ENCODE results near the gene MTX1. TPM values are rescaled to one million over a fixed set of nuclear protein-coding genes. Genes with fewer than 3 reads are reported as not detected.
"Not testable (repeated sequence)": the region's sequence is repeated elsewhere in the genome, so short reads cannot be mapped to it uniquely, and the experiment has no call there.

Gene MTX1
- total RNA-seq, 2 donors from 2014 or later, result 47.3 to 63.2 TPM

DNA sequence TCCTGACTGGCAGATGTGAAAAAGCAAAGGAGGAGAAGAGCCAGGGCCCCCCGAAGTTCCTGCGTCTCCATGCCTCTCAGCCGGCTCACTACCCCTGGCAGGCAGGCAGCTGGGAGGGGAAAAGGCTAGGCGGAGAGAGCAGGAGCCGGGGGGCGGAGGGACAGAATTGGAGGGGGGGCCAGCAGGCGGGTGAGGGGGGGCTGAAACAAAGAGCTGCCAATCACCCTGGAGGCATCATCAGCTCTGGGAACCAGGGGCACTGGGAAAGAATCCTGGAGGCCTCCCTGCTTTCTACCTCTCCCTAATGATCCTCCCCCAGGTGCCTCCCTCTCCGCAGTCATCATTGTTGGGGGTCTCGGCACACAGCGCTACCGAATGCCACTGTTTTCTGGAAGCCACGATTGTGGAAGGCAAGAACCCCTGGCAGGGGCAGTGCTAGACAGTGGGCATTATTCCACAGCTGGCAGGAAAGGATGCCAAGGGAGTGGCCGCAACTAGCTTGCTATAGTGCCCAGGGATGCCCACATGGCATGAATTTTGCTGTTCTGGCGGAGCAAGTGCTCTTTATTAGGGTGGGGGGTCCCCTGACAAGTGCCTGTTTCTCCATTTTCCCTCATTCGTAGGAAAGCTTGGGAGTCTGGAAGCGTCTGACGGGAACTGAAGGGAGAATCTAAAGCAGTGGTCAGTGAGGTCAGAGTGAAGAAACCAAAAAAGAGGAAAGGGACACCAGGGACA, 522 bp upstream of the MTX1 start, which contains the start of gene THBS3:
Gene THBS3 (minus strand): TSS at position 92 of the 735 bp plus-strand sequence. CDS start 21 bp downstream, at position 71.
- Histone ChIP-seq H3K4me3 (ENCODE audit: low read length) (peak within 1 kb of the TSS; percentile 93), H3K27ac (ENCODE audit: low read depth, low read length) (peak within 1 kb of the TSS; percentile 99), H3K36me3 (ENCODE audit: control insufficient read depth, insufficient read depth, low read length) (peaks cover 9% of the 10 kb centered on the region), H3K9ac (ENCODE audit: extremely low read depth, low read length, poor library complexity, severe bottlenecking) (peak within 1 kb of the TSS; percentile 99), H3K9me3 (ENCODE audit: control insufficient read depth, low read length) (no peaks in the 10 kb centered on the region), H3K4me1 (ENCODE audit: control insufficient read depth, insufficient read depth, low read length) (peaks cover 5% of the 10 kb centered on the region), H3K27me3 (ENCODE audit: control insufficient read depth, insufficient read depth, low read length, poor library complexity, severe bottlenecking) (no peaks in the 10 kb centered on the region)
- TF ChIP-seq, protein P1, sequence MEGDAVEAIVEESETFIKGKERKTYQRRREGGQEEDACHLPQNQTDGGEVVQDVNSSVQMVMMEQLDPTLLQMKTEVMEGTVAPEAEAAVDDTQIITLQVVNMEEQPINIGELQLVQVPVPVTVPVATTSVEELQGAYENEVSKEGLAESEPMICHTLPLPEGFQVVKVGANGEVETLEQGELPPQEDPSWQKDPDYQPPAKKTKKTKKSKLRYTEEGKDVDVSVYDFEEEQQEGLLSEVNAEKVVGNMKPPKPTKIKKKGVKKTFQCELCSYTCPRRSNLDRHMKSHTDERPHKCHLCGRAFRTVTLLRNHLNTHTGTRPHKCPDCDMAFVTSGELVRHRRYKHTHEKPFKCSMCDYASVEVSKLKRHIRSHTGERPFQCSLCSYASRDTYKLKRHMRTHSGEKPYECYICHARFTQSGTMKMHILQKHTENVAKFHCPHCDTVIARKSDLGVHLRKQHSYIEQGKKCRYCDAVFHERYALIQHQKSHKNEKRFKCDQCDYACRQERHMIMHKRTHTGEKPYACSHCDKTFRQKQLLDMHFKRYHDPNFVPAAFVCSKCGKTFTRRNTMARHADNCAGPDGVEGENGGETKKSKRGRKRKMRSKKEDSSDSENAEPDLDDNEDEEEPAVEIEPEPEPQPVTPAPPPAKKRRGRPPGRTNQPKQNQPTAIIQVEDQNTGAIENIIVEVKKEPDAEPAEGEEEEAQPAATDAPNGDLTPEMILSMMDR (conservative IDR thresholded peaks at IDR 0.05), result no peak
- peaks cover 24% of the 10 kb centered on the region for H3K4me1 Mint-ChIP-seq
- 11 to 18% methylated on average over 12 to 17 of the region's 17 CpGs for WGBS, 2 experiments (ENCODE audit: insufficient coverage in 1 of 2, insufficient read length in 1 of 2)
- H3K36me3 Mint-ChIP-seq (ENCODE audit: low read depth), result peaks cover 14% of the 10 kb centered on the region
- no peaks in the 10 kb centered on the region for H3K9me3 Mint-ChIP-seq
- DNase-seq, result peak; percentile 78
- H3K4me3 Mint-ChIP-seq, result peak within 1 kb of the TSS; percentile 89
- peak within 1 kb of the TSS; percentile 94 for H3K27ac Mint-ChIP-seq
- H3K27me3 Mint-ChIP-seq (ENCODE audit: insufficient read depth), result peaks cover 1% of the 10 kb centered on the region

DNA sequence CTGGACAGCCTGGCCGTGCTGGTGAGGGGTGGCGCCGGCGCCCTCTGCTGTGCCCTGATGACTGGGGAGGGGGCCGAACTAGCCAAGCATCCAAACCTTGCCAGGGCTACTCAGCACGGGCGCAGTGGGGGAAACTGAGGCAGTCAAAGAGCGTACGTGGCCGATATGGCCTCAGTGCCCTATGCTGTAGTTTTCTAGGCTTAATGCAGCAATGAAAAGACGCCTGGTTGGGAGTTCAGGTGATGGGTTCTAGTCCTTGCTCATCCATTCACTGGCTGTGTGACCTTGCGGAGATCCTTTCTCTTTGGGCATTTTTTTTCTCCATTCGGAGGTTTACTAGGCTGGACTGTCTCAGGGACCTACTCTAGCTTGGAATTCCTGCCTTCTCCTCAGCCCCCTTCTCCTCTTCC, 822 bp downstream of the MTX1 start:
- no peaks in the 10 kb centered on the region for H3K27me3 ChIP-seq (ENCODE audit: control insufficient read depth, insufficient read depth, low read length, poor library complexity, severe bottlenecking)
- TF ChIP-seq, protein P1 (conservative IDR thresholded peaks at IDR 0.05), result no peak
- Mint-ChIP-seq H3K27ac (peak overlapping the region; percentile 95), H3K36me3 (ENCODE audit: low read depth) (peaks cover 9% of the 10 kb centered on the region), H3K9me3 (no peaks in the 10 kb centered on the region), H3K4me1 (peaks cover 24% of the 10 kb centered on the region), H3K27me3 (ENCODE audit: insufficient read depth) (peaks cover 1% of the 10 kb centered on the region), H3K4me3 (peak overlapping the region; percentile 89)
- peak overlapping the region; percentile 93 for H3K4me3 ChIP-seq (ENCODE audit: low read length)
- H3K27ac ChIP-seq (ENCODE audit: low read depth, low read length), result peak overlapping the region; percentile 99
- peaks cover 9% of the 10 kb centered on the region for H3K36me3 ChIP-seq (ENCODE audit: control insufficient read depth, insufficient read depth, low read length)
- peak overlapping the region; percentile 99 for H3K9ac ChIP-seq (ENCODE audit: extremely low read depth, low read length, poor library complexity, severe bottlenecking)
- 4 to 5% methylated on average over 11 to 13 of the region's 13 CpGs for WGBS, 2 experiments (ENCODE audit: insufficient coverage in 1 of 2, insufficient read length in 1 of 2)
- DNase-seq, result no peak
- peaks cover 5% of the 10 kb centered on the region for H3K4me1 ChIP-seq (ENCODE audit: control insufficient read depth, insufficient read depth, low read length)
- no peaks in the 10 kb centered on the region for H3K9me3 ChIP-seq (ENCODE audit: control insufficient read depth, low read length)

DNA sequence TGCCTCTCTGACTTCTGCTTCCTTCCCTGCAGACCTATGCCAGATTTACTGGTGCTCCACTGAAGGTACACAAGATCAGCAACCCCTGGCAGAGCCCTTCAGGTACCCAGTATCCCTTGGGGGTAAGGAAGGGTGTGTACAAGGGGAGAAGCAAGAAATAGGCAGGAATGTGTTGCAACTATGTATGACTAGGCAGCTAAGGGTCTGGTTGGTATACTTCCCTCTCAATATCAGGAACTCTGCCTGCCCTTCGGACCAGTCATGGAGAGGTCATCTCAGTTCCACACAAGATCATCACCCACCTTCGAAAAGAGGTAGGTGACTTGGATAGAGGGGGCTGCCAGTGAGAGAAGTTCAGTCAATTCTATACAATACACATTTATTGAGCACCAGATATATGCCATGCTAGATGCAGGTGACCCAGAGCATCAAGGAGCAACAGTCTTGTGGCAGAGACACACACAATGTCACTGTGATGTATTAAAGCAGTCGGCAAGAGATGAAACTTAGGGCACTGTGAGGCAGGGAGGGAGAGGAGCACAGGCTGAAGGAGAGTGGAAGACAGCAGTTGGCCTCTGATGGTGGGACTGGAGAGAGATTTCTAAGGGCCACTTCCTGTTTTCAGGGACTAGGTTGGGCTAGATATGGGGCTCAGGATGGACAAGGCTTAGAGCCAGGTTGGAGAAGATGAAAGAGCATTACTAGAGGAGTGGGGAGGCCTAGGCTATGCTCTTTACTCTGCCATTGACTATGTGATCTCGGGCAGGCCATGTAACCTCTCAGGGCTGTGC, 2.0 kb downstream of the MTX1 start:
- TF ChIP-seq, protein P1 (conservative IDR thresholded peaks at IDR 0.05), result no peak
- Histone ChIP-seq H3K27ac (ENCODE audit: low read depth, low read length) (no peak overlapping the region), H3K9me3 (ENCODE audit: control insufficient read depth, low read length) (no peaks in the 10 kb centered on the region), H3K27me3 (ENCODE audit: control insufficient read depth, insufficient read depth, low read length, poor library complexity, severe bottlenecking) (no peaks in the 10 kb centered on the region), H3K4me3 (ENCODE audit: low read length) (peak overlapping the region; percentile 93), H3K4me1 (ENCODE audit: control insufficient read depth, insufficient read depth, low read length) (peaks cover 5% of the 10 kb centered on the region), H3K9ac (ENCODE audit: extremely low read depth, low read length, poor library complexity, severe bottlenecking) (no peak overlapping the region), H3K36me3 (ENCODE audit: control insufficient read depth, insufficient read depth, low read length) (peaks cover 9% of the 10 kb centered on the region)
- Mint-ChIP-seq H3K4me3 (peak overlapping the region; percentile 89), H3K27ac (no peak overlapping the region), H3K27me3 (ENCODE audit: insufficient read depth) (no peaks in the 10 kb centered on the region), H3K4me1 (peaks cover 24% of the 10 kb centered on the region), H3K9me3 (no peaks in the 10 kb centered on the region), H3K36me3 (ENCODE audit: low read depth) (peaks cover 10% of the 10 kb centered on the region)
- no peak for DNase-seq
- 88 to 94% methylated on average over 2 to 4 of the region's 4 CpGs for WGBS, 2 experiments (ENCODE audit: insufficient coverage in 1 of 2, insufficient read length in 1 of 2)

DNA sequence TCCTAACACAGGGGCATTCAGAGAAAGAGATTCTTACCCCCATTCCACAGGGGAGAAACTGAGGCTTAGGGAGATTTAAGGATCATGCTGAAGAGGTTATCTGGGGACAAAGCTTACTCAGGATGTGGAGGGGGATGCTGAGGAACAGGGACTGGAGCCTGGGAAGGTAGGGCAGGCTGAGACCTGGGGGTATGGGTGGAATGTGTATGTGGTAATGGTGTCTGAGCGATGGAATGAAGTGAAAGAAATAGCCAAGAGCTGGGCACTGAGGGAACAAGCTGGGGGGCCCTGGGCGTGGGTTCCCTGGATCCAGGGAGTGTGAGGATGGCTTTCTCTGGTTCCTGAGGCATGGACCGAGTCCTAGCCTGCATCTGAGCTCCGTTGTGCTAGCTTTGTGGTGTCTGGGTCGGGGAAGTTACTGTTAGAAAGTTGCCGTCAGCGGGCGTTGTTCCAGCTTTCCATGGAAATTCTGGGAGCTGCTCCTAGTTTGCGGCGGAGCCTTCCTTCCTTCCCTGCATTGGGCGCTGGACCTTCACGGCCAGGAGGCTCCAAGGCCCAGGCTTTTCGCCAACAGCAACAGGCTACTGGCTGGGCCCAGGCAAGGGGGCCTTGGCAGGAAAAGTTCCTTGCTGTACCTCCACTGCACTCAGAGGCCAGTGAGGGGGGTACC, 3.0 kb downstream of the MTX1 start:
- not testable (repeated sequence) for H3K9ac ChIP-seq (ENCODE audit: extremely low read depth, low read length, poor library complexity, severe bottlenecking); H3K4me3 Mint-ChIP-seq; H3K4me3 ChIP-seq (ENCODE audit: low read length); H3K27ac Mint-ChIP-seq; H3K27me3 ChIP-seq (ENCODE audit: control insufficient read depth, insufficient read depth, low read length, poor library complexity, severe bottlenecking); H3K27ac ChIP-seq (ENCODE audit: low read depth, low read length); DNase-seq; H3K27me3 Mint-ChIP-seq (ENCODE audit: insufficient read depth); H3K9me3 Mint-ChIP-seq; H3K36me3 ChIP-seq (ENCODE audit: control insufficient read depth, insufficient read depth, low read length); H3K36me3 Mint-ChIP-seq (ENCODE audit: low read depth); H3K4me1 ChIP-seq (ENCODE audit: control insufficient read depth, insufficient read depth, low read length); H3K9me3 ChIP-seq (ENCODE audit: control insufficient read depth, low read length)
- peaks cover 24% of the 10 kb centered on the region for H3K4me1 Mint-ChIP-seq
- 93 to 98% methylated on average over 7 to 13 of the region's 13 CpGs for whole genome bisulfite sequencing, 2 experiments (ENCODE audit: insufficient coverage in 1 of 2, insufficient read length in 1 of 2)

All from endodermal cell (in vitro differentiated cells).